B cell (primary cell): ENCODE results near the gene HOMER2. TPM values are rescaled to one million over a fixed set of nuclear protein-coding genes. Genes with fewer than 3 reads are reported as not detected.

ENCODE experiments used
- ATAC-seq: fragments of 200-7000 bp; cut with Tn5 transposase; one replicate; pipeline ENCODE4 v1.10.0; 2021; ENCODE audit warnings: low read depth, mild to moderate bottlenecking, moderate number of reproducible peaks, moderate library complexity
- CTCF ChIA-PET: fragments of 350-600 bp; sonication (Branson Sonifier 250); formaldehyde crosslinking; loops from one replicate; lab custom pipeline; 2021; ENCODE audit warnings: antibody characterized with exemption, inconsistent platforms; lab: Charles Lee
- POLR2A ChIA-PET: fragments of 350-600 bp; sonication (Branson Sonifier 250); formaldehyde crosslinking; loops from one replicate; lab custom pipeline; 2021; ENCODE audit warnings: antibody characterized with exemption; lab: Charles Lee
- DNase-seq: peaks from one replicate; pipeline ENCODE4 v3.0.0; 2013
- H2AFZ ChIP-seq: 2 replicates; pipeline ENCODE4 v1.6.1; 2012; ENCODE audit warnings: mild to moderate bottlenecking, low read depth, low read length; ENCODE audit not compliant: insufficient read depth, poor library complexity, severe bottlenecking
- H3K27ac ChIP-seq, 2 donors: 1 replicate in 1 of 2; 2 replicates in 1 of 2; pipeline ENCODE4 v1.5.1; 2012 to 2013; ENCODE audit warnings: low read length in 2 of 2, mild to moderate bottlenecking in 2 of 2, moderate library complexity in 1 of 2
- H3K27me3 ChIP-seq, 4 experiments: fragments of 200-600 bp in 1 of 4; sonication (generic) in 1 of 4; replicated peaks in 1 of 4; 1 replicate in 2 of 4; 2 replicates in 2 of 4; pipeline versions ENCODE4 v1.6.1 to v1.7.0; 2013 to 2016; ENCODE audit warnings: low read length in 3 of 4, mild to moderate bottlenecking in 2 of 4, mixed read lengths in 1 of 4, moderate library complexity in 1 of 4; ENCODE audit not compliant: insufficient read depth in 4 of 4, control insufficient read depth in 3 of 4; ENCODE audit errors: control extremely low read depth in 1 of 4
- H3K36me3 ChIP-seq, 2 experiments: replicated peaks in 1 of 2; 1 replicate in 1 of 2; 2 replicates in 1 of 2; pipeline versions ENCODE4 v1.6.1 to v1.7.1; 2013; ENCODE audit warnings: low read length in 1 of 2; ENCODE audit not compliant: insufficient read depth in 2 of 2, control insufficient read depth in 1 of 2; ENCODE audit errors: control extremely low read depth in 1 of 2, extremely low read depth in 1 of 2
- H3K4me1 ChIP-seq, 2 donors: fragments of 200-600 bp in 1 of 2; sonication (generic) in 1 of 2; 1 replicate in 1 of 2; 2 replicates in 1 of 2; pipeline versions ENCODE4 v1.5.1 to v1.6.1; 2013 to 2017; ENCODE audit warnings: low read length in 2 of 2; ENCODE audit not compliant: control insufficient read depth in 2 of 2, insufficient read depth in 2 of 2
- H3K4me2 ChIP-seq: replicated peaks from 2 replicates; pipeline ENCODE3; 2012; ENCODE audit warnings: mild to moderate bottlenecking, low read depth, low read length; ENCODE audit not compliant: poor library complexity, severe bottlenecking
- H3K4me3 ChIP-seq, 5 experiments: fragments of 200-600 bp in 1 of 5; sonication (generic) in 1 of 5; 1 replicate in 3 of 5; 2 replicates in 2 of 5; pipeline versions ENCODE4 v1.5.1 to v1.7.0; 2011 to 2016; ENCODE audit warnings: low read length in 4 of 5, mild to moderate bottlenecking in 4 of 5, low read depth in 2 of 5, control low read depth in 1 of 5, moderate library complexity in 1 of 5; ENCODE audit not compliant: insufficient read depth in 1 of 5; ENCODE audit errors: control extremely low read depth in 1 of 5, extremely low read depth in 1 of 5
- H3K79me2 ChIP-seq: fragments of 200-600 bp; sonication (generic); one replicate; pipeline ENCODE4 v1.6.0; 2016; ENCODE audit warnings: low read length; ENCODE audit not compliant: control insufficient read depth, insufficient read depth
- H3K9ac ChIP-seq: fragments of 200-600 bp; sonication (generic); 2 replicates; pipeline ENCODE4 v1.6.1; 2017; ENCODE audit warnings: mild to moderate bottlenecking, low read length, moderate library complexity
- H3K9me3 ChIP-seq, 3 donors: one replicate each; pipeline versions ENCODE4 v1.6.1 to v1.7.1; 2013; ENCODE audit warnings: low read length in 2 of 3; ENCODE audit not compliant: control insufficient read depth in 2 of 3, insufficient read depth in 1 of 3; ENCODE audit errors: control extremely low read depth in 1 of 3
- H4K20me1 ChIP-seq: 2 replicates; pipeline ENCODE4 v1.6.0; 2012; ENCODE audit warnings: mild to moderate bottlenecking, low read length; ENCODE audit not compliant: insufficient read depth, control insufficient read depth, poor library complexity, severe bottlenecking
- H3K27ac Mint-ChIP-seq: one replicate; pipeline ENCODE4 v1.8.0; 2021; ENCODE audit warnings: mixed read lengths
- H3K27me3 Mint-ChIP-seq: one replicate; pipeline ENCODE4 v1.8.0; 2021; ENCODE audit warnings: mixed read lengths
- H3K4me1 Mint-ChIP-seq: one replicate; pipeline ENCODE4 v1.8.0; 2021; ENCODE audit warnings: mixed read lengths
- H3K4me3 Mint-ChIP-seq: one replicate; pipeline ENCODE4 v1.8.0; 2021; ENCODE audit warnings: mixed read lengths
- H3K9me3 Mint-ChIP-seq: one replicate; pipeline ENCODE4 v1.8.0; 2022; ENCODE audit warnings: mixed read lengths; ENCODE audit not compliant: insufficient read depth
- EZH2 ChIP-seq: IDR thresholded peaks from 2 replicates; pipeline ENCODE4 v1.6.1; 2012; ENCODE audit warnings: borderline replicate concordance, low read depth, mild to moderate bottlenecking, moderate library complexity, low read length; ENCODE audit not compliant: insufficient read depth, poor library complexity, severe bottlenecking
- WGBS: methylation state at CpG from one replicate; pipeline ENCODE4 v1.1.5; 2013; ENCODE audit warnings: missing lambda C conversion rate; ENCODE audit not compliant: insufficient coverage; 5-methylcytosine and 5-hydroxymethylcytosine counted together
- intact Hi-C: fragments of 100-400 bp; cut with micrococcal nuclease; formaldehyde crosslinking; loops from one replicate; pipeline ENCODE4 v1.10.0; 2022
- polyA plus RNA-seq: library from polyadenylated mRNA; depleted of rRNA; stranded (reverse); fragments of >200 nt; gene quantifications from 2 replicates; pipeline ENCODE4 v1.2.3, GENCODE V29; 2012
- total RNA-seq, 2 donors: library from RNA; stranded (reverse); fragments of 120-200 nt in 1 of 2; gene quantifications; 1 replicate in 1 of 2; 2 replicates in 1 of 2; pipeline versions ENCODE4 v1.2.3 to v1.2.4, GENCODE V29; 2013 to 2022
- TF ChIP-seq, protein P1 (sequence below): fragments of 200-600 bp; IDR thresholded peaks from one replicate; pipeline ENCODE4 v1.8.0; 2022; ENCODE audit warnings: antibody characterized with exemption, mild to moderate bottlenecking

HOMER2 gene
- total and polyA plus RNA-seq, 2 donors (not counting 1 experiment from before 2014, with no cell fraction given), result 5.7 to 19.5 TPM

DNA sequence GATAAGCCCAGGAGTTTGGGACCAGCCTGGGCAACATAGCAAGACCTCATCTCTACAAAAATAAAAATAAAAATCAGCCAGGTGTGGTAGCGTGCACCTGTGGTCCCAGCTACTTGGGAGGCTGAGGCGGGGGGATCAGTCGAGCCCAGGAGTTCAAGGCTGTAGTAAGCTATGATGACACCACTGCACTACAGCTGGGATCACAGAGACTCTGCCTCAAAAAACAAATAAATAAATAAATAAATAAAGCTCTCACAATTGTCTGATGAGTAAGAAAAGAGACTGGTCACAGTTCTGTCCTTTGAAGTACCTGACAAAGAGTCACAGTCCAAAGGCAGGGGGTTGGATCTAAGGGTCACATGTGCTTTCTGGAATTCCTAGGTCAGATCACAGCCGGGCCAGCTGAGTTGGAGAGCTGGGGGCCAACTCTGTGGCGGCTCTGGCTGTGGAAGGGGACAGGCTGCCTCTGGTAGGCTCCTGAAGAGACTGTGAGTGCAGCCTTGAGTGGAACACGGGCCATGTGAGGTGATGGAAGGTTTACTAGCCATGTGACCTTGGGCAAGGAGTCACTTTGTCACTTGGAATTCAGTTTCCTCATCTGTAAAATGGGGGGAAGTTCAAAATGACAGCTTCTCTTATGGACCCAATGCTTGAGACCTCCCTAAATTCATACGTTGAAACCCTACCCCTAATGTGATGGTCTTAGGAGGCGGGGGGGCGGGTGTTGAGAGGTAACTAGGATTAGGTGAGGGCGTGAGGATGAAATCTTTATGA, 95.9 kb downstream of the HOMER2 start:
- 100% methylated on average over 4 of the region's 10 CpGs for WGBS
- TF ChIP-seq, protein P1, sequence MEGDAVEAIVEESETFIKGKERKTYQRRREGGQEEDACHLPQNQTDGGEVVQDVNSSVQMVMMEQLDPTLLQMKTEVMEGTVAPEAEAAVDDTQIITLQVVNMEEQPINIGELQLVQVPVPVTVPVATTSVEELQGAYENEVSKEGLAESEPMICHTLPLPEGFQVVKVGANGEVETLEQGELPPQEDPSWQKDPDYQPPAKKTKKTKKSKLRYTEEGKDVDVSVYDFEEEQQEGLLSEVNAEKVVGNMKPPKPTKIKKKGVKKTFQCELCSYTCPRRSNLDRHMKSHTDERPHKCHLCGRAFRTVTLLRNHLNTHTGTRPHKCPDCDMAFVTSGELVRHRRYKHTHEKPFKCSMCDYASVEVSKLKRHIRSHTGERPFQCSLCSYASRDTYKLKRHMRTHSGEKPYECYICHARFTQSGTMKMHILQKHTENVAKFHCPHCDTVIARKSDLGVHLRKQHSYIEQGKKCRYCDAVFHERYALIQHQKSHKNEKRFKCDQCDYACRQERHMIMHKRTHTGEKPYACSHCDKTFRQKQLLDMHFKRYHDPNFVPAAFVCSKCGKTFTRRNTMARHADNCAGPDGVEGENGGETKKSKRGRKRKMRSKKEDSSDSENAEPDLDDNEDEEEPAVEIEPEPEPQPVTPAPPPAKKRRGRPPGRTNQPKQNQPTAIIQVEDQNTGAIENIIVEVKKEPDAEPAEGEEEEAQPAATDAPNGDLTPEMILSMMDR, result no peak
- TF ChIP-seq EZH2, result no peak
- Histone ChIP-seq H3K9me3 (no peaks in the 10 kb centered on the region), H3K27ac (no peak overlapping the region), H3K79me2 (no peaks in the 10 kb centered on the region), H4K20me1 (no peaks in the 10 kb centered on the region), H3K4me1 (peaks cover 9 to 12% of the 10 kb centered on the region in 2 donors), H3K4me3 (no peak overlapping the region), H3K27me3 (no peaks in the 10 kb centered on the region), H2AFZ (no peak overlapping the region), H3K36me3 (no peaks in the 10 kb centered on the region), H3K9ac (no peak overlapping the region), H3K4me2 (no peak overlapping the region)
- no peaks in the 10 kb centered on the region for H3K9me3 Mint-ChIP-seq
- H3K4me3 Mint-ChIP-seq, result no peak overlapping the region
- H3K27ac Mint-ChIP-seq, result peak overlapping the region; percentile 41
- CTCF ChIA-PET, result no interaction called here
- intact Hi-C loops, result no loop called here
- H3K27me3 Mint-ChIP-seq, result no peaks in the 10 kb centered on the region
- peaks cover 20% of the 10 kb centered on the region for H3K4me1 Mint-ChIP-seq
- DNase-seq, result no peak
- no peak for ATAC-seq
- POLR2A ChIA-PET, result interaction anchor here (0.6 kb wide), 1 partner anchor 10 kb away, joined by 3 read pairs; no protein-coding TSS in a partner anchor
